ENCODE measurements around the gene SLC25A24.

Gene SLC25A24

GRCh38 chr1:108096089-108096488, 104.1 kb downstream of the SLC25A24 start:
- no peak for DNase-seq

- no peak for DNase-seq
Measured at GRCh38 chr1:108089477-108089876, 110.7 kb downstream of the SLC25A24 start.

- no peak for DNase-seq
Measured at GRCh38 chr1:108085628-108086027, 114.5 kb downstream of the SLC25A24 start.

- DNase-seq, result no peak
Measured at GRCh38 chr1:108084866-108085477, 115.2 kb downstream of the SLC25A24 start.

Measured in GOT3 (cell line).